ENCODE results near the gene ECHS1. TPM values are rescaled to one million over a fixed set of nuclear protein-coding genes. Genes with fewer than 3 reads are reported as not detected.

The ECHS1 gene
- total and polyA plus RNA-seq, 2 of the 8 experiments (the other 6 are each of a cell fraction or from before 2014, with no cell fraction given), result 41.7 to 101 TPM

GRCh38 chr10:133356549-133357284 is 16.4 kb downstream of the ECHS1 start (continued):
- TF ChIP-seq CHD7 (IDR thresholded peaks at IDR 0.05; ENCODE audit: insufficient replicate concordance, low read length), result no peak
- TF ChIP-seq NRF1 (IDR thresholded peaks at IDR 0.05; ENCODE audit: low read depth, low read length), result no peak
- TF ChIP-seq SP1 (IDR thresholded peaks at IDR 0.05; ENCODE audit: low read depth, low read length), result no peak
- no peak for TF ChIP-seq KDM1A (IDR thresholded peaks at IDR 0.05; ENCODE audit: borderline replicate concordance, low read length)
- TF ChIP-seq CHD2 (IDR thresholded peaks at IDR 0.05; ENCODE audit: low read length), result no peak
- no peak for TF ChIP-seq MAX (IDR thresholded peaks at IDR 0.05)
